Activated T-cell treated with anti-CD3 and anti-CD28 coated beads, Interleukin-2, amount 50 U/mL, for 48 hours (primary cell): ENCODE data around the gene SRSF10.
"Not testable (repeated sequence)": the region's sequence is repeated elsewhere in the genome, so short reads cannot be mapped to it uniquely, and the experiment has no call there.

Experiments used
- DNase-seq, 2 experiments: peaks; one replicate each; pipeline ENCODE4 v3.0.0-alpha.2; 2020

SRSF10 gene

DNA sequence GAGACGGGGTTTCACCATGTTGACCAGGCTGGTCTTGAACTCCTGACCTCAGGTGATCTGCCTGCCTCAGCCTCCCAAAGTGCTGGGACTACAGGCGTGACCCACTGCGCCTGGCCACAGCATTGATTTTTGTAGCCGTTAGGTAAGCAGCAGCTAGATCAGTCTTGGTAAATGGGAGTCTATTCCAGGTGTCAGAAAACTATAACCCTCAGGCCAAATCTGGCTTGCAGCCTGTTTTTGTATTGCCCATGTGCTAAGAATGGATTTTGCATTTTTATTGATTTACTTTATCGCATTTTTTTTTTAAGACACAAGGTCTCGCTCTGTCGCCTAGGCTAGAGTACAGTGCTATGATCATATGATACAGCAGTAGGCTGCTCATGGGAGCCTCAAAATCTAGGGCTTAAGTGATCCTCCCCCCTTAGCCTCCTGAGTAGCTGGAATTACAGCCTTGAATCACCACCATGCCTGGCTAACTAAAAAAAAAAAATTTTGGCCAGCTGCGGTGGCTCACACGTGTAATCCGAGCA lies 16.6 kb upstream of the SRSF10 start:
- no peak for DNase-seq

DNA sequence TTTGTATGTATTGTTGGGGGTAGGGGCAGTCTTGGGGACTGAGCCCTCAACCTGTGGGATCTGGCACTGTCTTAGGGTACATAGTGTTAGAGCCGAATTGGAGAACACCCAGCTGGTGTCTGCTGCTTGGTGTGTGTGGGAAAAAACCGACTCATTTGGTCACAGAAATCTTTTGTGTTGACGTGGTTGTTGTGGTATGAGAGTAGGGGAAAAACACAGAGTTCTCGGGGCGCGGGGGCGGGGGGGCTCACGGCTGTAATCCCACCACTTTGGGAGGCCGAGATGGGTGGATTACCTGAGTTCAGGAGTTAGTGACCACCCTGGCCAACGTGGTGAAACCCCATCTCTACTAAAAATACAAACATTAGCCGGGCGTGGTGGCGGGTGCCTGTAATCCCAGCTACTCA lies 15.3 kb upstream of the SRSF10 start:
- DNase-seq: no peak

- DNase-seq: not testable (repeated sequence)
Observed at GRCh38 chr1:23992011-23992410, 11.9 kb upstream of the SRSF10 start.

- no peak for DNase-seq
Observed at GRCh38 chr1:23989263-23989662, 9.1 kb upstream of the SRSF10 start.

DNA sequence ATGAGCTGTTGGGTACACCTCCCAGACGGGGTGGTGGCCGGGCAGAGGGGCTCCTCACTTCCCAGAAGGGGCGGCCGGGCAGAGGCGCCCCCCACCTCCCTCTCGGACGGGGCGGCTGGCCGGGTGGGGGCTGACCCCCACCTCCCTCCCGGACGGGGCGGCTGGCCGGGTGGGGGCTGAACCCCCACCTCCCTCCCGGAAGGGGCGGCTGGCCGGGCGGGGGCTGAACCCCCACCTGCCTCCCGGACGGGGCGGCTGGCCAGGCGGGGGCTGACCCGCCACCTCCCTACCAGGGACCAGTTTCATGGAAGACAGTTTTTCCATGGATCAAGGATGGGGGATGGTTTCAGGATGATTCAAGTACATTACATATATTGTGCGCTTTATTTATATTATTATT lies 6.9 kb upstream of the SRSF10 start:
- DNase-seq: not testable (repeated sequence)

- DNase-seq: no peak
Observed at GRCh38 chr1:23984417-23985186, 4.5 kb upstream of the SRSF10 start.

- peak; percentile 75 to 77 for DNase-seq
Observed at GRCh38 chr1:23980728-23981070, 572 bp upstream of the SRSF10 start.

DNA sequence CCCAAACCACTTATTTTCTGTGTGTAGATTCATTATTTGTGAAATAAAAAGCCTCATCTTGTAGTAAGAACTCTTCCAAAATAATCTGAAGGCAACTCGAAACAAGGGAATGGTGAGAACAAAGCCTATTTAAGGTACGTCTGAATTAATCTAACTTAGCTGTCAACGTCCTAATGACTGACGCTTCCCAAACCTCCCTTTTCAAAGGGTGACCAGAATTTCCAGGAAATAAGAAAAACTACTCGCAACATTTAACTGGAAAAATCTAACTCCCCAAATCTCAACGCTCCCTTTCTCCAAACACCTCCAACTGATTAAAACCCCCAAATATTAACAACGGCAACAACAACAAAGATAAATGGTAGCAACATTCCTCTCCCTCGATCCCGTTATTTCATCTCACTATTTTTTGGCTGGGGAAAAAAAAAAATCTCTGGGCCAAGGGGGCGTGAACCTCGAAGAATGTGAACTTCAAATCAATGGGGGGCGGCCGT lies 693 bp downstream of the SRSF10 start:
- DNase-seq: no peak

GRCh38 chr1:23978805-23979204 lies 1.3 kb downstream of the SRSF10 start:
- no peak for DNase-seq

DNA sequence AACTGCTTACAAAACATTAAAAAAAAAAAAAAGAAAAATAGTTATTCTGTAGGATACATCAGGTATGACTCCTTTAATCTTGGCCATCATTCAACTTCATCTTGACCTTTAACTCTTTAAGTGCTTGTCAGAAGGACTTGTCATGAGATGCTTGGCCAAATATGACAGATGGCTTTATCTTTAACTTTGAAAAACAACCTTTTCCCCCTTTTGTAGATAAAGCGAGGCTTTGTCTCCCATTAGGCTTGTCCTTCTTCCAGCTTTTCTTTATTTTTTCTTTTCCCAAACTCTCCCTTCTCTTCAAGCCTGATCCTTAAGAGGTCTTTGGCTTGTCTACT lies 2.3 kb downstream of the SRSF10 start:
- no peak for DNase-seq

GRCh38 chr1:23977187-23977853 lies 2.8 kb downstream of the SRSF10 start:
- peak in 1 of 2 experiments; percentile 30 for DNase-seq

DNA sequence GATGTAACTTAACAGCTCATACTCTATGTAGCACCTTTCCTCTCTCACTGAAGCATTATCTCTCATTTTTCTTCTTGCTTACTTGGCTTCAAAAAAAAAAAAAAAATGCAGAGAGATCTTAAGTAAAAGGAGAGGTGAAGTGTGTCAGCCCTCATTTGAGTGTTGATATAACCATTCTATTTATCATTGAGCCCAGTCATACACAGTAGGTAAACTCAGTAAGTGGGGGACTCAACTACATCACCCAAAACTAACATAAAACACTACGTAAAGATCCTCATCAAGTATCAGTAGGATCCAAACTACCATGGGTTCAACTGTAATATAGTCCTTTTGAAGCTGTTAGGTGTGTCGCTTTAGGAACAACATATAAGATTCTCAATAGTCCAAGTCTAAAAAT lies 12.3 kb downstream of the SRSF10 start:
- no peak for DNase-seq

GRCh38 chr1:23966973-23967493 lies 13.1 kb downstream of the SRSF10 start:
- DNase-seq: no peak

DNA sequence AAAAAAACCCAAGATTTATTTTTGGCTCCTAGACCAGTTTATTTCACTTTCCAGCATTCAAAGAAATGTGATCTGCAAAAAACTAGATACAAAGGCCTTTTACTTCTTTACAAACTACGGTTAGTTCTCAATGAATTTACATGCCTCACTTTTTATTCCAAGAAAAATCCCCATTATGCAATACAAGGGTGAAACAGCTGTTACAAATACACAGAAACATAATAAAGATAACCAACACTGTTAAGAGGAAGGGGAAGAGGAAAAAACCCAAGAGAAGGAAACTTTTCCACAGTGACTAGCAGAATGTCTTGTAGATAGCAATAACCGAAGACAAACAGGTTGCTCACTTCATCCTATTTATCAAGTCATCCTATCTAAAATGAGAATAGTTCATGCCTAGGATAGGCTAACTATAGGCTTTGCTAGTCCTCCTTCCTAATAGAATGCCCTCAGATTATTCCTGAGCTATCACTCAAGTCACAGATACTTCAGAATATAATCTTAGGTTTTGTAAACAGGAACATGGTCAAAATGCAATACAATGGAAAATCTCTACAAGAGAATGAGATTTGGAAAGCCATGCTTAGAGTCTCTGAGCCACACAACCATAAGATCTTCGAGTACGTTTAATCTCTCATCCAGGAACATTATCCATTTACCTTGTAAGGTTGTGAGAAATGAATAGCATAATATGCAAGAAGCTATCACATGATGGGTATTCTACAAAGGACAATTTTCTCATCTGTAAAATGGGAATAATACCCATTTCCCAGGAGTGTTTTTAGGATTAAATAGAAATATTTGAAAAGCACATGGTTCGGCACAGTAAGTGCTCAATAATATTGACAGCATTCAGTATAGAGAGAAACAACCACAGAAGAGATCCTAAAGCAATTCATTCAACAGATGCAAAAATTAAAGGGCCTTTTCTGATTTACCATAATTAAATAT lies 15.1 kb downstream of the SRSF10 start:
- DNase-seq: no peak

- DNase-seq: no peak
Observed at GRCh38 chr1:23964235-23964668, 15.9 kb downstream of the SRSF10 start.

DNA sequence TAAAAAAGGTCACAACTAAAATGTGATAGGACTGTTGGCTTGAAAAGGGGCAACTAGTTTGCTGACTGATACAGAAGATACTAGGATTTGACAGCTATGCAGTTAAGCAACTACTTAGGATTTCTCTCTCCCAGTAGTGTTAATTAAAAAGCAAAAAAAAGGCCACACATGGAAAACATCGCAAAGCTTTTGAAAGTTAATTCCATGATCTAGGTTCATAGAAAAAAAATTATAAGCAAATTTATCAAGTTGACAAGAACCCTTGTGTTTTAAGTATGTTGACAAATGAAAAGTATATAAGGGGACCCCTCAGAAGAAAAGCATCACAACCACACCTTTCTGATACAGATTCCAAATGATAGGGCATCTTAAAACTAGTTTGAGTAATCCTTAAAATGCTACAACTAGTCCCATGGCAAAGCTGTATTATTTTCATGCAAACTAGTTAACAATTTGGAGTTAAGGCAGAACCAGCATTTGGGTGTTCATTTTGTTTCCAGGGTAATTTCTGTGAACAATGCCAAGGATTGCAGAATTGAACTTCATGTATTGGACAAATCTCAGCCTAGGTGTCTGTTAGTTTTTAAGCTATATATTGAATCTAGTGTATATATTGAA lies 16.4 kb downstream of the SRSF10 start:
- DNase-seq: no peak

- no peak for DNase-seq
Observed at GRCh38 chr1:23960291-23961020, 19.7 kb downstream of the SRSF10 start.

- peak; percentile 95 to 97 for DNase-seq
Observed at GRCh38 chr1:23959461-23960290, 20.5 kb downstream of the SRSF10 start, which contains the start of gene PNRC2. Gene PNRC2, plus strand, starts transcription at chr1:23959828. Its CDS starts 1,630 bp downstream, at chr1:23961458.

- DNase-seq: peak; percentile 92 to 93
Observed at GRCh38 chr1:23958810-23959460, 21.2 kb downstream of the SRSF10 start.
